Thoracic aorta (tissue), 2 donors: ENCODE results near the gene DEAF1. TPM values are rescaled to one million over a fixed set of nuclear protein-coding genes. Genes with fewer than 3 reads are reported as not detected.

Experiments
- ATAC-seq: fragments of 150-250 bp; one replicate; pipeline ENCODE4 v1.8.0; 2017; ENCODE audit warnings: low read depth; ENCODE audit not compliant: insufficient number of reproducible peaks, low FRiP score
- DNase-seq: peaks from one replicate; pipeline ENCODE4 v3.0.0-alpha.2; 2020; ENCODE audit warnings: low spot score
- H3K27ac ChIP-seq, 2 donors: fragments of 200-600 bp; sonication (generic); 1 replicate in 1 of 2; 2 replicates in 1 of 2; pipeline ENCODE4 v1.5.1; 2016; ENCODE audit warnings: mild to moderate bottlenecking in 2 of 2, moderate library complexity in 2 of 2
- H3K27me3 ChIP-seq: fragments of 200-600 bp; sonication (generic); replicated peaks from 2 replicates; pipeline ENCODE4 v1.6.0; 2016; ENCODE audit warnings: mild to moderate bottlenecking; ENCODE audit not compliant: insufficient read depth
- H3K36me3 ChIP-seq: fragments of 200-600 bp; sonication (generic); one replicate; pipeline ENCODE4 v1.5.1; 2016
- H3K4me1 ChIP-seq, 2 donors: fragments of 200-600 bp; sonication (generic); 1 replicate in 1 of 2; 2 replicates in 1 of 2; pipeline versions ENCODE4 v1.5.1 to v1.6.0; 2016; ENCODE audit warnings: low read depth in 2 of 2, mild to moderate bottlenecking in 1 of 2; ENCODE audit not compliant: control insufficient read depth in 1 of 2
- H3K4me3 ChIP-seq: fragments of 200-600 bp; sonication (generic); 2 replicates; pipeline ENCODE4 v1.5.1; 2016; ENCODE audit warnings: mild to moderate bottlenecking
- H3K9me3 ChIP-seq: fragments of 200-600 bp; sonication (generic); 2 replicates; pipeline ENCODE4 v1.5.1; 2016
- CTCF ChIP-seq: fragments of 200-600 bp; sonication (generic); IDR thresholded peaks from one replicate; pipeline ENCODE4 v1.5.1; 2019; ENCODE audit warnings: antibody characterized with exemption
- total RNA-seq, 2 donors: library from RNA; depleted of rRNA; stranded (reverse); fragments of >200 nt; gene quantifications; one replicate each; pipeline versions ENCODE4 v1.1.0 to v1.2.3, GENCODE V29; 2016

DEAF1 gene
- total RNA-seq, 2 donors from 2014 or later: 22.1 to 67.0 TPM

GRCh38 chr11:679271-680207, 15.5 kb downstream of the DEAF1 start:
- no peak overlapping the region for H3K27ac ChIP-seq
- no peak for DNase-seq
- H3K27me3 ChIP-seq: no peaks in the 10 kb centered on the region
- peaks cover 35% of the 10 kb centered on the region for H3K36me3 ChIP-seq
- no peaks in the 10 kb centered on the region for H3K9me3 ChIP-seq
- H3K4me3 ChIP-seq: no peak overlapping the region
- TF ChIP-seq CTCF: no peak
- ATAC-seq: no peak
- H3K4me1 ChIP-seq: no peaks in the 10 kb centered on the region

GRCh38 chr11:678297-678696, 16.7 kb downstream of the DEAF1 start:
- no peak for ATAC-seq
- Histone ChIP-seq H3K4me3 (no peak overlapping the region), H3K27me3 (no peaks in the 10 kb centered on the region), H3K27ac (no peak overlapping the region), H3K36me3 (peaks cover 33% of the 10 kb centered on the region), H3K4me1 (no peaks in the 10 kb centered on the region), H3K9me3 (no peaks in the 10 kb centered on the region)
- no peak for TF ChIP-seq CTCF
- DNase-seq: no peak

- no peak for DNase-seq
- Histone ChIP-seq H3K27me3 (no peaks in the 10 kb centered on the region), H3K27ac (no peak overlapping the region), H3K9me3 (no peaks in the 10 kb centered on the region), H3K4me1 (no peaks in the 10 kb centered on the region), H3K4me3 (no peak overlapping the region), H3K36me3 (peaks cover 28% of the 10 kb centered on the region)
- no peak for ATAC-seq
- TF ChIP-seq CTCF: no peak
Observed at GRCh38 chr11:674406-674805, 20.6 kb downstream of the DEAF1 start.

- Histone ChIP-seq H3K4me3 (no peak overlapping the region), H3K36me3 (peaks cover 27% of the 10 kb centered on the region), H3K27me3 (no peaks in the 10 kb centered on the region), H3K4me1 (no peaks in the 10 kb centered on the region), H3K9me3 (no peaks in the 10 kb centered on the region), H3K27ac (no peak overlapping the region)
- DNase-seq: no peak
- no peak for ATAC-seq
- no peak for TF ChIP-seq CTCF
Observed at GRCh38 chr11:673866-674265, 21.2 kb downstream of the DEAF1 start.

- ATAC-seq (no peak), DNase-seq (no peak)
- no peaks in the 10 kb centered on the region for H3K4me1 ChIP-seq
- no peak for TF ChIP-seq CTCF
- H3K9me3 ChIP-seq: no peaks in the 10 kb centered on the region
- peaks cover 12% of the 10 kb centered on the region for H3K36me3 ChIP-seq
- H3K27ac ChIP-seq: no peak overlapping the region
- H3K4me3 ChIP-seq: no peak overlapping the region
- H3K27me3 ChIP-seq: no peaks in the 10 kb centered on the region
Observed at GRCh38 chr11:665704-666281, 29.2 kb downstream of the DEAF1 start.
